Measurements from ENCODE around the gene ARF3. TPM values are rescaled to one million over a fixed set of nuclear protein-coding genes. Genes with fewer than 3 reads are reported as not detected.

The ARF3 gene
- total RNA-seq, 1 donor from 2014 or later: 155 TPM

GRCh38 chr12:48993787-48994186, 36.5 kb upstream of the ARF3 start:
- Histone ChIP-seq H3K4me3 (no peak overlapping the region), H3K36me3 (no peaks in the 10 kb centered on the region), H3K9me3 (no peaks in the 10 kb centered on the region), H3K4me1 (peaks cover 27% of the 10 kb centered on the region), H3K27ac (no peak overlapping the region), H3K27me3 (ENCODE audit: low read depth) (peaks cover 70% of the 10 kb centered on the region)
- TF ChIP-seq CTCF (IDR thresholded peaks at IDR 0.05): no peak
- ATAC-seq (no peak), DNase-seq (no peak)
- intact Hi-C loops (cut with DNase I): no loop called here

GRCh38 chr12:48991247-48992050, 34.2 kb upstream of the ARF3 start:
- Histone ChIP-seq H3K4me1 (peaks cover 12% of the 10 kb centered on the region), H3K36me3 (no peaks in the 10 kb centered on the region), H3K9me3 (no peaks in the 10 kb centered on the region), H3K27me3 (ENCODE audit: low read depth) (peaks cover 73% of the 10 kb centered on the region), H3K4me3 (no peak overlapping the region), H3K27ac (no peak overlapping the region)
- intact Hi-C loops (cut with DNase I): no loop called here
- DNase-seq (no peak), ATAC-seq (no peak)
- TF ChIP-seq CTCF (IDR thresholded peaks at IDR 0.05): no peak

GRCh38 chr12:48990552-48990951, 33.3 kb upstream of the ARF3 start:
- intact Hi-C loops (cut with DNase I): no loop called here
- no peak overlapping the region for H3K27ac ChIP-seq
- no peaks in the 10 kb centered on the region for H3K36me3 ChIP-seq
- no peak for TF ChIP-seq CTCF (IDR thresholded peaks at IDR 0.05)
- no peaks in the 10 kb centered on the region for H3K9me3 ChIP-seq
- peaks cover 11% of the 10 kb centered on the region for H3K4me1 ChIP-seq
- H3K4me3 ChIP-seq: no peak overlapping the region
- ATAC-seq (no peak), DNase-seq (no peak)
- peaks cover 82% of the 10 kb centered on the region for H3K27me3 ChIP-seq (ENCODE audit: low read depth)

- TF ChIP-seq CTCF (IDR thresholded peaks at IDR 0.05): peak; percentile 92
- peak; percentile 78 for DNase-seq
- peak; percentile 84 to 85 for ATAC-seq
- Histone ChIP-seq H3K9me3 (no peaks in the 10 kb centered on the region), H3K27me3 (ENCODE audit: low read depth) (peaks cover 81% of the 10 kb centered on the region), H3K4me1 (peaks cover 5% of the 10 kb centered on the region), H3K36me3 (no peaks in the 10 kb centered on the region), H3K4me3 (no peak overlapping the region), H3K27ac (no peak overlapping the region)
- intact Hi-C loops (cut with DNase I): no loop called here
These were observed 30.9 kb upstream of the ARF3 start for GRCh38 chr12:48988030-48988649.

- Histone ChIP-seq H3K9me3 (no peaks in the 10 kb centered on the region), H3K36me3 (no peaks in the 10 kb centered on the region), H3K27me3 (ENCODE audit: low read depth) (peaks cover 89% of the 10 kb centered on the region), H3K27ac (no peak overlapping the region), H3K4me3 (no peak overlapping the region), H3K4me1 (peaks cover 6% of the 10 kb centered on the region)
- TF ChIP-seq CTCF (IDR thresholded peaks at IDR 0.05): no peak
- DNase-seq (no peak), ATAC-seq (no peak)
- intact Hi-C loops (cut with DNase I): no loop called here
These were observed 29.5 kb upstream of the ARF3 start for GRCh38 chr12:48986720-48987291.

All from lower lobe of right lung (tissue), 2 donors.